BLaER1 treated with 17β-estradiol and CSF1 and Interleukin-3, amounts not matched to agents 10 nM and 100 nM (cell line): ENCODE measurements around the gene LRR1.
A peak's percentile ranks its signal among the peaks of the same experiment; 100 is the strongest.

ENCODE experiments used
- H3K27ac ChIP-seq, 11 experiments: shearing (Covaris generic); formaldehyde crosslinking; 2 replicates each; pipeline ENCODE4 v1.8.1; 2022
- H3K27me3 ChIP-seq, 11 experiments: shearing (Covaris generic); formaldehyde crosslinking; 2 replicates each; pipeline ENCODE4 v1.8.1; 2022
- H3K36me3 ChIP-seq, 11 experiments: shearing (Covaris generic); formaldehyde crosslinking; 2 replicates each; pipeline ENCODE4 v1.8.1; 2022
- H3K4me1 ChIP-seq, 10 experiments: shearing (Covaris generic); formaldehyde crosslinking; 2 replicates each; pipeline ENCODE4 v1.8.1; 2022
- H3K4me2 ChIP-seq, 11 experiments: shearing (Covaris generic); formaldehyde crosslinking; 2 replicates each; pipeline ENCODE4 v1.8.1; 2022
- H3K4me3 ChIP-seq, 10 experiments: shearing (Covaris generic); formaldehyde crosslinking; 2 replicates each; pipeline ENCODE4 v1.8.1; 2022
- H3K9ac ChIP-seq, 11 experiments: shearing (Covaris generic); formaldehyde crosslinking; 2 replicates each; pipeline ENCODE4 v1.8.1; 2022
- H3K9me3 ChIP-seq, 11 experiments: shearing (Covaris generic); formaldehyde crosslinking; replicated peaks in 1 of 11; 2 replicates each; pipeline ENCODE4 v1.8.1; 2022
- H4K20me1 ChIP-seq, 11 experiments: shearing (Covaris generic); formaldehyde crosslinking; 2 replicates each; pipeline ENCODE4 v1.8.1; 2022
- Cebpa-rat ChIP-seq, 11 experiments: shearing (Covaris generic); IDR thresholded peaks; 2 replicates each; pipeline ENCODE4 v1.8.1; 2022

Gene LRR1, protein sequence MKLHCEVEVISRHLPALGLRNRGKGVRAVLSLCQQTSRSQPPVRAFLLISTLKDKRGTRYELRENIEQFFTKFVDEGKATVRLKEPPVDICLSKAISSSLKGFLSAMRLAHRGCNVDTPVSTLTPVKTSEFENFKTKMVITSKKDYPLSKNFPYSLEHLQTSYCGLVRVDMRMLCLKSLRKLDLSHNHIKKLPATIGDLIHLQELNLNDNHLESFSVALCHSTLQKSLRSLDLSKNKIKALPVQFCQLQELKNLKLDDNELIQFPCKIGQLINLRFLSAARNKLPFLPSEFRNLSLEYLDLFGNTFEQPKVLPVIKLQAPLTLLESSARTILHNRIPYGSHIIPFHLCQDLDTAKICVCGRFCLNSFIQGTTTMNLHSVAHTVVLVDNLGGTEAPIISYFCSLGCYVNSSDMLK

DNA sequence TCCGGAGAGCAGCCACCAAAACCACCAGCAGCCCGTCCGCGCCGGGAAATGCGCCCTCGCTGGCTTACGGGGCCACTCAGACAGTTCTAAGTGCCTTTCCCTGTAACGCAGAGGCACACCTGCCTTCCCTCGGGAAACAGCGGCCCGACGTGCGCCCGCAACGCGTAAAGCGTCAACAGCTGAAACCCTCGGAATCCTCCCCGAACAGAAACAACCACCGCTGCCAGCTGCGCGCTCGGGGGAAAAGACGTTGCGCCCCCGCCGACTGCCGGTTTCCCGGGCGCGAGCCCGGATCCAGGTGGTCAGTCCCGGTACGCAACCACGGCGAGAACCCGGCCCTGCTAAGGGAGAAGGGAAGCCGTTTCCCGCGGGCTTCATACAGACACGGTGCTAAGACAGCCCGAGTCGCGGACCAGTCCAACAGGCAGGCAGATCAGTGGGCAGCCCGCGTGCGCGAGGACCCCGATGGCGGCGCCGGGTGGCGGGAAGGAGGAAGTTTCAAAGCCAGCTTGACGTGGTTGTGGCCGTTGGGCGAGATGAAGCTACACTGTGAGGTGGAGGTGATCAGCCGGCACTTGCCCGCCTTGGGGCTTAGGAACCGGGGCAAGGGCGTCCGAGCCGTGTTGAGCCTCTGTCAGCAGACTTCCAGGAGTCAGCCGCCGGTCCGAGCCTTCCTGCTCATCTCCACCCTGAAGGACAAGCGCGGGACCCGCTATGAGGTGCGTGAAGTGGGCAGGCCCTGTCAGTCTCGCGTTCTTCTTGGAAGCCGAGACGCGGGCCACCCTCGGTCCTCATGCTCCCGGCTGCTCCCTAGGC, at the start of gene LRR1:
Gene LRR1 (plus strand): TSS at position 456 of the 816 bp plus-strand sequence. CDS start 81 bp downstream, at position 537.
- Histone ChIP-seq H3K36me3 (peaks cover 10 to 30% (median 24%) of the 10 kb centered on the region in 11 experiments; a peak in 20 of 22 replicates), H3K4me1 (peaks cover 16 to 39% (median 28%) of the 10 kb centered on the region in 10 experiments), H3K4me2 (peak within 1 kb of the TSS; percentile 82 to 98 (median 89)), H3K27me3 (no peaks in the 10 kb centered on the region), H3K4me3 (peak within 1 kb of the TSS; percentile 63 to 98 (median 90)), H3K9ac (peak within 1 kb of the TSS; percentile 93 to 100 (median 97)), H3K27ac (peak within 1 kb of the TSS; percentile 96 to 100 (median 97)), H4K20me1 (peaks cover 0 to 15% (median 3%) of the 10 kb centered on the region in 11 experiments; a peak in 7 of 22 replicates), H3K9me3 (no peaks in the 10 kb centered on the region)
- no peak for TF ChIP-seq Cebpa-rat (IDR thresholded peaks at IDR 0.05)

DNA sequence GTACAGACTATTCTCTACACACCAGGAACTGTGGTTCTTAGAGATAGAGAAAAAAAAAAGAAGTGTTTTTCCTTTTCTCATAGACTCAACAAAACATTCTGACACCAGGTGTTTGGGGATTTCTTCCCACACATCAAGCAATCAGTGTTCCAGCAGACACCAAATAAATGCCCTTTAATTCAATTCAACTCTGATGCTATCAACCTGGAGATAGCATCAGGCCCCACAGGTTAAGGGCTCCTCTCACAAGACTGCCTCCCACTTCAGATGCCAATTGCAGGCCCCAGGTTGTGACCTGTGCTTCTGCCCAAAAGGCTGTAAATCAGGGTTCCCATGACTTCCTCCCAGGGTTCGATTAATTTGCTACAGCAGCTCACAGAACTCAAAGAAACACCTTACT, 49.3 kb upstream of the LRR1 start:
- TF ChIP-seq Cebpa-rat (IDR thresholded peaks at IDR 0.05) = no peak
- H3K4me1 ChIP-seq = no peaks in the 10 kb centered on the region

DNA sequence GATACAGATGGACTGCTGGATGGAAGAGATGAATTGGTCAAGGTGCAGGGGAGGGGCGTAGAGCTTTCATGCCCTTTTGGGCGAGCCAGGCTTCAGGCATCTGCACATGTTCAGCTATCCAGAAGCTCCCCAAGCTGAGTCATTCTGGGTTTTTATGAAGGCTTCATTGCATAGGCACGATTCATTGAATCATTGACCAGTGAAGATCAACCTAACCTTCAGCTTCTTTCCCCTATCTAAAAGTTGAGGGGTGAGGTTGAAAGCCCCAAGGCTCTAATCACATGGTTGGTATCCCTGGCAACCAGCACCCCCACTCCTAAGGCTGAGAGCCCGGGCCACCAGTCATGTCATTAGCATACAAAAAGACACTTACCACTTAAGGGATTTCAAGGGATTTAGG, 48.9 kb upstream of the LRR1 start:
- Histone ChIP-seq H4K20me1 (no peaks in the 10 kb centered on the region), H3K4me1 (no peaks in the 10 kb centered on the region), H3K4me3 (no peak overlapping the region), H3K4me2 (no peak overlapping the region), H3K36me3 (no peaks in the 10 kb centered on the region), H3K9me3 (peaks cover 0 to 7% (median 0%) of the 10 kb centered on the region in 11 experiments; a peak in 3 of 22 replicates), H3K9ac (no peak overlapping the region), H3K27ac (no peak overlapping the region), H3K27me3 (no peaks in the 10 kb centered on the region)
- no peak for TF ChIP-seq Cebpa-rat (IDR thresholded peaks at IDR 0.05)

More for the DNA sequence above, 49.3 kb upstream of the LRR1 start:
- Histone ChIP-seq H3K9ac (no peak overlapping the region), H3K27me3 (no peaks in the 10 kb centered on the region), H3K4me3 (no peak overlapping the region), H3K4me2 (no peak overlapping the region), H3K36me3 (no peaks in the 10 kb centered on the region), H3K9me3 (peaks cover 0 to 7% (median 0%) of the 10 kb centered on the region in 11 experiments; a peak in 3 of 22 replicates), H3K27ac (no peak overlapping the region), H4K20me1 (no peaks in the 10 kb centered on the region)

DNA sequence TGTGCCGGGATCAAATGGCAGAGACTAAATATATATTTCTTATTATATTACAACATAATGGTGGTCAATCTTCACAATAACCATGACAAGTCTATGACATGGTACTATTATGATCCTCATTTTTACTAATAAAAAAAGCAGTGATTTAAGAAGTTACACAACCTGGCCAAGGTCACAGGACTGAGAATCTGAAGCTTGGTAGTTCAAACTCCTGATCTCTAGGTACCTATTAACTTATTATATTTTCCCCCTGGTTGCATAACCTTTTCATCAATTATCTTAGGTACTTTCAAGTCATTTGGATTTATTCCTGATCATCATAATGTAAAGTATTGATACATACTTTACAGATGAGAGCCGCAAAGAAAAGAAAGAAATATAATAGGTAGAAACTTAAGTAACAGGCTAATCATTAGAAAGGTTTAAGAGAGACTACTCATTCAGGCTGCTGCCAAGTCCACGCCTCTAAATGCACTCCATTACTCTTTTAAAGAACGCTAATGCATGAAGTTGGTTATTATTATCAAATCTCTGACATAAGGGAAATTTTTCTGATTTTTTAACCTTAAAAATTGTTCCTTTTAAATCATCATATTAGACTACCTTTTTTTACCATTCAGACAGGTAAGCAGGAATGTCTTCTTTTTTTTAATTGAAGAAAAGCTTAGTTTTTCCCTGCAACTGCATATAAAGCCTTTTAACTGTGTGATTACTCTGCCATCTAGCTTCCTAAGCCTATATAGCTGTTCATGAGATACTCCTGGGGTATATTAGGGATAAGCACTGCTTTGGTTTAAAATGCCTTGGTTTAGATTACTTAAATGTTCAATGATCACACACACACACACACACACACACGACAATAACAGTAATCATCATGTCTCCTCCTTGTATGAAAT, 48.2 kb upstream of the LRR1 start:
- TF ChIP-seq Cebpa-rat (IDR thresholded peaks at IDR 0.05) = no peak
- Histone ChIP-seq H3K9ac (no peak overlapping the region), H4K20me1 (no peaks in the 10 kb centered on the region), H3K27ac (no peak overlapping the region), H3K4me2 (no peak overlapping the region), H3K4me3 (no peak overlapping the region), H3K36me3 (no peaks in the 10 kb centered on the region), H3K4me1 (no peaks in the 10 kb centered on the region), H3K27me3 (no peaks in the 10 kb centered on the region), H3K9me3 (peaks cover 0 to 7% (median 0%) of the 10 kb centered on the region in 11 experiments; a peak in 3 of 22 replicates)

DNA sequence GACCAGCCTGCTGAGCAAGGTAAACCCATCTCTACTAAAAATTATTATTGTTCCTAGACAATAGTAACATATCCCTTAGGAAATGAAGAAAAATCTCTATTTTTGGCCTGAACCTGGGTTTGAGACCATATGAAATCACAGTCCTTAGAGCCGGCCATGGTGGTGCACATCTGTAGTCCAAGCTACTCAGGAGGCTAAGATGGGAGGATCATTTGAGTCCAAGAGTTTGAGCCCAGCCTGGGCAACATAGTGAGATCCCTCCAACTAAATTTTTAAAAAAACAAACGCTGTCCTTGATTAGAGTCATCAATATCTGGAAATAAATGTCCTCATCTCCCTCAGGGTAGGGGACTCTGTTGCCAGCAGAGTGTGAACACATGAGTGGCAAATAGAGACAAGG, 47.2 kb upstream of the LRR1 start:
- H4K20me1 ChIP-seq = no peaks in the 10 kb centered on the region
- no peak overlapping the region for H3K27ac ChIP-seq
- H3K9me3 ChIP-seq = peaks cover 0 to 7% (median 0%) of the 10 kb centered on the region in 11 experiments; a peak in 3 of 22 replicates
- H3K9ac ChIP-seq = no peak overlapping the region
- TF ChIP-seq Cebpa-rat (IDR thresholded peaks at IDR 0.05) = no peak
- no peaks in the 10 kb centered on the region for H3K4me1 ChIP-seq
- no peak overlapping the region for H3K4me3 ChIP-seq
- H3K4me2 ChIP-seq = no peak overlapping the region
- H3K27me3 ChIP-seq = no peaks in the 10 kb centered on the region
- H3K36me3 ChIP-seq = no peaks in the 10 kb centered on the region

DNA sequence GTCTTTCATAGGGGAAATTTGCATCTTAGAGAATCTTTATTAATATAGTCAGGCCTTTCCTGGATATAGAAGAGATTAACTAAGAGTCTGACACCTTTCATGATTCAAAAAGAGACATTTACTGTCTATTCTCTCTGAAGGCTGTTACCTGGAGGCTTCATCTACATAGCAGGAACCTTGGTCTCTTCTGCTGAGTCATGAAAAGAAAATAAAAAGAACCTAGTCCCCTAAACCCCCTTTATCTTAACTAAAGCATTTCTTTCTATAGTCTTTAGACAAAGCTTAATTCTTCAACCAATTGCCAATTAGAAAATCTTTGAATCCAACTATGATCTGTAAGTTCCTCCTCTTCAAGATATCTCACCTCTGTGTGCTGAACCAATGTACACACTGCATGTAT, 45.6 kb upstream of the LRR1 start:
- Histone ChIP-seq H3K27me3 (no peaks in the 10 kb centered on the region), H3K4me3 (no peak overlapping the region), H3K4me2 (no peak overlapping the region), H4K20me1 (no peaks in the 10 kb centered on the region), H3K27ac (no peak overlapping the region), H3K9ac (no peak overlapping the region), H3K4me1 (no peaks in the 10 kb centered on the region), H3K9me3 (peaks cover 0 to 6% (median 0%) of the 10 kb centered on the region in 11 experiments; a peak in 3 of 22 replicates), H3K36me3 (no peaks in the 10 kb centered on the region)
- no peak for TF ChIP-seq Cebpa-rat (IDR thresholded peaks at IDR 0.05)

DNA sequence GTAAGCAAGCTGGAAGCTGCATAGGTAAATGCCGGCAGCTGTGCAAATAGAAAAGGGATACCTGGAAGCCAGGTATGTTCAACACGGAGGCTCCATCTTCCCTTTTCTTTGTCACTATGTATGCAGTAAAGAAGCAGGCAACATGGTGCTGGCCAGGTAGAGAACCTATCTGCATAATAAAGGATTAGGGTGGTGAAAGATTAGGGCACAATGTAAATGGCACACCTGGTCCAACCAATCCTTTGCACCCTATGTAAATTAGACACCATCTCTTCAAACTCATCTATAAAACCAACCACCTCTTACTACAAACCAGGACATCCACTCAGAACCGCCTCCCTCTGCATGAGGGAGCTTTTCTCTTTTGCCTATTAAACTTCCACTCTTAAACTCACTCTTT, 44.8 kb upstream of the LRR1 start:
- Histone ChIP-seq H3K4me1 (no peaks in the 10 kb centered on the region), H3K27me3 (no peaks in the 10 kb centered on the region), H3K9ac (no peak overlapping the region), H3K36me3 (no peaks in the 10 kb centered on the region), H3K9me3 (no peaks in the 10 kb centered on the region), H3K4me3 (no peak overlapping the region), H4K20me1 (no peaks in the 10 kb centered on the region), H3K4me2 (no peak overlapping the region), H3K27ac (no peak overlapping the region)
- TF ChIP-seq Cebpa-rat (IDR thresholded peaks at IDR 0.05) = no peak

DNA sequence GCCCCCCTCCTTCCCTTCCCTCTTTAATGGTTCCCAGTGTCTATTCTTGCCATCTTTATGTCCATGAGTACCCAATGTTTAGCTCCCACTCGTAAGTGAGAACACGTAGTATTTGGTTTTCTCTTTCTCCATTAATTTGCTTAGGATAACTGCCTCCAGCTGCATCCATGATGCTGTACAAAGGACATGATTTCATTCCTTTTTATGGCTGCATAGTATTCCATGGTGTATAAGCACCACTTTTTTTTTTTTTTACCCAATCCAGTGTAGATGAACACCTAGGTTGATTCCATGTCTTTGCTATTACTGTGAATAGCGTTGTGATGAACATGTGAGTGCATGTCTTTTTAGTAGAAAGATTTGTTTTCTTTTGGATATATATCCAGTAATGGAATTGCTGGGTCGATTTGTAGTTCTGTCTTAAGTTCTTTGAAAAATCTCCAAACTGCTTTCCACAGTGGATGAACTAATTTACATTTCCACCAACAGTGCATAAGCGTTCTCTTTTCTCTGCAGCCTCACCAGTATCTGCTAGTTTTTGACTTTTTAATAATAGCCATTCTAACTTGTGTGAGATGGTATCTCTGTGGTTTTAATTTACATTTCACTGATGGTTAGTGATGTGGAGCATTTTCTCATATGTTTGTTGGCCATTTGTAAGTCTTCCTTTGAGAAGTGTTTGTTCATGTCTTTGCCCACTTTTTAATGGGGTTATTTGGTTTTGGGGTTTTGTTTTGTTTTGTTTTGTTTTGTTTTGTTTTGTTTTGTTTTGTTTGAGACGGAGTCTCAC, 38.6 kb upstream of the LRR1 start:
- TF ChIP-seq Cebpa-rat (IDR thresholded peaks at IDR 0.05) = no peak
- Histone ChIP-seq H4K20me1 (no peaks in the 10 kb centered on the region), H3K4me1 (no peaks in the 10 kb centered on the region), H3K9ac (no peak overlapping the region), H3K9me3 (peaks cover 7 to 19% (median 11%) of the 10 kb centered on the region in 11 experiments; a peak in 12 of 22 replicates), H3K4me2 (no peak overlapping the region), H3K27ac (no peak overlapping the region), H3K36me3 (0 out of 22 replicates have a peak, but pooled peaks cover 0 to 3% (median 0%) of the 10 kb centered on the region in 11 experiments), H3K27me3 (no peaks in the 10 kb centered on the region), H3K4me3 (no peak overlapping the region)
